ENCODE measurements around the gene PPP3CA. TPM values are rescaled to one million over a fixed set of nuclear protein-coding genes. Genes with fewer than 3 reads are reported as not detected.
A peak's percentile ranks its signal among the peaks of the same experiment; 100 is the strongest.

PPP3CA gene
- total RNA-seq, 4 donors from 2014 or later: 38.5 to 46.7 (median 40.6) TPM

GRCh38 chr4:101175896-101176676, 171.2 kb downstream of the PPP3CA start:
- TF ChIP-seq, protein P1, sequence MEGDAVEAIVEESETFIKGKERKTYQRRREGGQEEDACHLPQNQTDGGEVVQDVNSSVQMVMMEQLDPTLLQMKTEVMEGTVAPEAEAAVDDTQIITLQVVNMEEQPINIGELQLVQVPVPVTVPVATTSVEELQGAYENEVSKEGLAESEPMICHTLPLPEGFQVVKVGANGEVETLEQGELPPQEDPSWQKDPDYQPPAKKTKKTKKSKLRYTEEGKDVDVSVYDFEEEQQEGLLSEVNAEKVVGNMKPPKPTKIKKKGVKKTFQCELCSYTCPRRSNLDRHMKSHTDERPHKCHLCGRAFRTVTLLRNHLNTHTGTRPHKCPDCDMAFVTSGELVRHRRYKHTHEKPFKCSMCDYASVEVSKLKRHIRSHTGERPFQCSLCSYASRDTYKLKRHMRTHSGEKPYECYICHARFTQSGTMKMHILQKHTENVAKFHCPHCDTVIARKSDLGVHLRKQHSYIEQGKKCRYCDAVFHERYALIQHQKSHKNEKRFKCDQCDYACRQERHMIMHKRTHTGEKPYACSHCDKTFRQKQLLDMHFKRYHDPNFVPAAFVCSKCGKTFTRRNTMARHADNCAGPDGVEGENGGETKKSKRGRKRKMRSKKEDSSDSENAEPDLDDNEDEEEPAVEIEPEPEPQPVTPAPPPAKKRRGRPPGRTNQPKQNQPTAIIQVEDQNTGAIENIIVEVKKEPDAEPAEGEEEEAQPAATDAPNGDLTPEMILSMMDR (IDR thresholded peaks at IDR 0.05): no peak
- no peak for TF ChIP-seq POLR2A (IDR thresholded peaks at IDR 0.05)
- 59 to 67% methylated on average over 6 of the region's 6 CpGs for WGBS, 2 donors
- H3K4me3 ChIP-seq (ENCODE audit: low read depth, poor library complexity, severe bottlenecking): no peak overlapping the region
- no peak for DNase-seq (ENCODE audit: low spot score in 2 of 2)
- intact Hi-C loops (cut with DNase I; ENCODE audit: low total_unique reads): no loop called here

- no peak overlapping the region for H3K4me3 ChIP-seq (ENCODE audit: low read depth, poor library complexity, severe bottlenecking)
- intact Hi-C loops (cut with DNase I; ENCODE audit: low total_unique reads): no loop called here
- 66 to 73% methylated on average over 4 of the region's 4 CpGs for WGBS, 2 donors
- TF ChIP-seq, protein P1 (IDR thresholded peaks at IDR 0.05): no peak
- TF ChIP-seq POLR2A (IDR thresholded peaks at IDR 0.05): no peak
- no peak for DNase-seq (ENCODE audit: low spot score in 2 of 2)
These were observed 172.5 kb downstream of the PPP3CA start for GRCh38 chr4:101174679-101175345.

DNA sequence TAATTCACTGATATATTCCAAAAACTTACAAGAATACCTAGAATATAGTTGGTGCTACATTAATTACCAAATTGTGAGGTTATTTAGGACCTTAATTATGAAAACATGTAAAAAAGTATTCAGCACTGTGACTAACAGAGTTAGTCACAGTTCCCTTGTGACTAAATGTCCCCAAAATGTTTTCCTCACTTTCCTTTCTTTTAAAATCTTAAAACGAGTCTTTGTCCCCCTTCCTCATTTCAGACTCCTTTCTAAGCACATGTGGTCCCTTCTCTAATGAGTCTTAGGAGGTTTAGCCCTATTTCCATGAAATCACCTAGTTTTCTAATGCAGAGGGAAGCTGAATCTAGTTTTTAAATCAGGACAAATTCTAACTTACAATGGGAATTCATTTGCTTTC, 175.0 kb downstream of the PPP3CA start:
- no peak overlapping the region for H3K4me3 ChIP-seq (ENCODE audit: low read depth, poor library complexity, severe bottlenecking)
- 42 to 47% methylated on average over 1 of the region's 1 CpG for WGBS, 2 donors
- intact Hi-C loops (cut with DNase I; ENCODE audit: low total_unique reads): no loop called here
- TF ChIP-seq, protein P1 (IDR thresholded peaks at IDR 0.05): no peak
- no peak for TF ChIP-seq POLR2A (IDR thresholded peaks at IDR 0.05)
- DNase-seq (ENCODE audit: low spot score in 2 of 2): no peak

GRCh38 chr4:101171747-101172146, 175.6 kb downstream of the PPP3CA start:
- no peak for DNase-seq (ENCODE audit: low spot score in 2 of 2)
- H3K4me3 ChIP-seq (ENCODE audit: low read depth, poor library complexity, severe bottlenecking): no peak overlapping the region
- WGBS, 2 donors: 54 to 55% methylated on average over 3 of the region's 3 CpGs
- intact Hi-C loops (cut with DNase I; ENCODE audit: low total_unique reads): no loop called here
- TF ChIP-seq, protein P1 (IDR thresholded peaks at IDR 0.05): no peak
- no peak for TF ChIP-seq POLR2A (IDR thresholded peaks at IDR 0.05)

DNA sequence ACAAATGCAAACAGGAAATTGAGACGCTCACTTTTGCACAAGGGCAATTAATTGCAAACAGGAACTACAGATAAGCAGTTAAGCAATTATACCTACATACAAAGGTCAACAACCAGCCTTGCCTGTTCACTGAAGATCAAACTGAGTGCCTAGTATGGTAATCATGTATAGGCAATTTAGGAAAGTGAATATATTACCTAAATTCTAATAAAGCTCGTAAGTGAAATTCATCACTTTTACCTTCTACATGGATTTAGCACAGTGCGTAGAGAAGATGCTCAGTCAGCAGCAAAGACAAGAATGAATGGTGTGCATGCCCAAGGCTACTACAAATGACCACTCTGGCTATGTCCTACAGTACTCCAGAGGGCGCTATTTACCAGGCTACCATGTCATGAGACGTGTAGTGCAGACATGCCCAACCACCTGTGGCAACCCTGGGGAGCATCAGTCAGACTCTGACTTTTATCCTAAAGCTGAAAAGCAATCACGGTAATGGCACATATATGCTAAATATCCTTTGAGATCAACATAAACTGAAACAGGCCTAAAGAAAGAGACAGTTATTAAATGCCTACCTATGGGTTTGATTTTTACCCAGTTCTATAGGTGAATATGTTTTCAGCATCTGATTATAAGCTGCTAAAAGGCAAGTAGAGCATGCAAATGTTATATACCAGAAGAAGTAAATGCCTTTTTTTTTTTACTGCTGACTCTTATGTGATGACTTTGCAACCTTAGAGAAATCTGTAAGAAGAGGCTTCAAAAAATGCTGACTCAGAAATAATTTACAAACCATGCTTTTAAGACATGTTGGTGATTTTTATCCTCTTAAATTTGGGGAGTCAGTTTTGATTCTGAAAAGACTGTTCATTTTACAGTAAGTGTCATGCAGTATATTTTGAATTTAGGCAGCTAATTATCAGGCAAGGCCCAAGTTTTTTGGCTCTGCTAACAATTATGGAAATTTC, 178.0 kb downstream of the PPP3CA start:
- TF ChIP-seq, protein P1 (IDR thresholded peaks at IDR 0.05): no peak
- no peak for TF ChIP-seq POLR2A (IDR thresholded peaks at IDR 0.05)
- 65 to 66% methylated on average over 6 of the region's 6 CpGs for WGBS, 2 donors
- H3K4me3 ChIP-seq (ENCODE audit: low read depth, poor library complexity, severe bottlenecking): no peak overlapping the region
- peak; percentile 44 to 83 for DNase-seq (ENCODE audit: low spot score in 2 of 2)
- intact Hi-C loops (cut with DNase I; ENCODE audit: low total_unique reads): no loop called here

Data from lower leg skin (tissue), 4 donors.